ENCODE results near the gene DDX24.

Gene DDX24

GRCh38 chr14:94119071-94119470 is 38.1 kb upstream of the DDX24 start:
- TF ChIP-seq CTCF (IDR thresholded peaks at IDR 0.05), result no peak

- TF ChIP-seq CTCF (IDR thresholded peaks at IDR 0.05), result no peak
These were observed 36.9 kb upstream of the DDX24 start for GRCh38 chr14:94117856-94118255.

GRCh38 chr14:94116701-94117100 is 35.7 kb upstream of the DDX24 start:
- no peak for TF ChIP-seq CTCF (IDR thresholded peaks at IDR 0.05)

GRCh38 chr14:94115631-94116030 is 34.6 kb upstream of the DDX24 start:
- no peak for TF ChIP-seq CTCF (IDR thresholded peaks at IDR 0.05)

- TF ChIP-seq CTCF (IDR thresholded peaks at IDR 0.05), result no peak
These were observed 34.1 kb upstream of the DDX24 start for GRCh38 chr14:94115058-94115591.

- TF ChIP-seq CTCF (IDR thresholded peaks at IDR 0.05), result no peak
These were observed 33.6 kb upstream of the DDX24 start for GRCh38 chr14:94114589-94115057.

GRCh38 chr14:94113908-94114588 is 33.0 kb upstream of the DDX24 start:
- no peak for TF ChIP-seq CTCF (IDR thresholded peaks at IDR 0.05)

Data from LNCAP (cell line).